Tibial nerve (tissue), 4 donors: ENCODE results near the gene LYSMD4.

Source experiments
- CTCF ChIP-seq, 5 experiments: fragments of 200-600 bp in 3 of 5; fragments of 450-650 bp in 2 of 5; sonication (generic) in 3 of 5; IDR thresholded peaks; one replicate each; pipeline ENCODE4 v1.5.1; 2016 to 2019; ENCODE audit warnings: antibody characterized with exemption in 5 of 5, mild to moderate bottlenecking in 3 of 5, moderate library complexity in 2 of 5
- EP300 ChIP-seq, 2 donors: sonication (generic); formaldehyde crosslinking; IDR thresholded peaks; one replicate each; pipeline ENCODE4 v1.6.1; 2017; ENCODE audit warnings: antibody characterized with exemption in 2 of 2, mild to moderate bottlenecking in 1 of 2
- POLR2A ChIP-seq, 2 donors: fragments of 450-650 bp; IDR thresholded peaks; one replicate each; pipeline ENCODE4 v1.6.1; 2017; ENCODE audit warnings: antibody characterized with exemption in 2 of 2, mild to moderate bottlenecking in 2 of 2, moderate library complexity in 2 of 2

- TF ChIP-seq EP300 (IDR thresholded peaks at IDR 0.05) = no peak
- no peak for TF ChIP-seq CTCF (IDR thresholded peaks at IDR 0.05)
- no peak for TF ChIP-seq POLR2A (IDR thresholded peaks at IDR 0.05)
Measured at GRCh38 chr15:99706557-99707303, 26.5 kb downstream of the LYSMD4 start.
